Measurements from ENCODE around the gene KIF17.

Gene KIF17

GRCh38 chr1:20717452-20718342, at the start of gene KIF17:
KIF17 (minus strand) TSS chr1:20718007; CDS start chr1:20717706, 301 bp downstream.
- in situ Hi-C loops (cut with MboI; ENCODE audit: low sequenced_read_pairs): no loop called here

- in situ Hi-C loops (cut with MboI; ENCODE audit: low sequenced_read_pairs): no loop called here
Measured at GRCh38 chr1:20767271-20767670, 49.5 kb upstream of the KIF17 start.

- in situ Hi-C loops (cut with MboI; ENCODE audit: low sequenced_read_pairs): no loop called here
Measured at GRCh38 chr1:20763417-20763816, 45.6 kb upstream of the KIF17 start.

GRCh38 chr1:20760322-20760721, 42.5 kb upstream of the KIF17 start:
- in situ Hi-C loops (cut with MboI; ENCODE audit: low sequenced_read_pairs): no loop called here

- in situ Hi-C loops (cut with MboI; ENCODE audit: low sequenced_read_pairs): no loop called here
Measured at GRCh38 chr1:20753589-20753988, 35.8 kb upstream of the KIF17 start.

GRCh38 chr1:20751462-20751990, 33.7 kb upstream of the KIF17 start:
- in situ Hi-C loops (cut with MboI; ENCODE audit: low sequenced_read_pairs): no loop called here

- in situ Hi-C loops (cut with MboI; ENCODE audit: low sequenced_read_pairs): no loop called here
Measured at GRCh38 chr1:20742671-20743070, 24.9 kb upstream of the KIF17 start.

- in situ Hi-C loops (cut with MboI; ENCODE audit: low sequenced_read_pairs): no loop called here
Measured at GRCh38 chr1:20740781-20741180, 23.0 kb upstream of the KIF17 start.

- in situ Hi-C loops (cut with MboI; ENCODE audit: low sequenced_read_pairs): no loop called here
Measured at GRCh38 chr1:20739225-20739624, 21.4 kb upstream of the KIF17 start.

GRCh38 chr1:20735581-20736111, 17.8 kb upstream of the KIF17 start:
- in situ Hi-C loops (cut with MboI; ENCODE audit: low sequenced_read_pairs): no loop called here

GRCh38 chr1:20733360-20733975, 15.7 kb upstream of the KIF17 start:
- in situ Hi-C loops (cut with MboI; ENCODE audit: low sequenced_read_pairs): no loop called here

GRCh38 chr1:20732588-20733359, 15.0 kb upstream of the KIF17 start, which contains the start of gene SH2D5:
SH2D5 (minus strand) TSS chr1:20732703; CDS start chr1:20728044, 4,659 bp downstream.
- in situ Hi-C loops (cut with MboI; ENCODE audit: low sequenced_read_pairs): no loop called here

- in situ Hi-C loops (cut with MboI; ENCODE audit: low sequenced_read_pairs): no loop called here
Measured at GRCh38 chr1:20732071-20732587, 14.3 kb upstream of the KIF17 start.

- in situ Hi-C loops (cut with MboI; ENCODE audit: low sequenced_read_pairs): no loop called here
Measured at GRCh38 chr1:20731057-20731991, 13.5 kb upstream of the KIF17 start.

GRCh38 chr1:20730690-20731056, 12.9 kb upstream of the KIF17 start:
- in situ Hi-C loops (cut with MboI; ENCODE audit: low sequenced_read_pairs): no loop called here

- in situ Hi-C loops (cut with MboI; ENCODE audit: low sequenced_read_pairs): no loop called here
Measured at GRCh38 chr1:20729990-20730689, 12.3 kb upstream of the KIF17 start.

- in situ Hi-C loops (cut with MboI; ENCODE audit: low sequenced_read_pairs): no loop called here
Measured at GRCh38 chr1:20729155-20729931, 11.5 kb upstream of the KIF17 start.
